Activated T-helper 1 cell treated with anti-CD3 and anti-CD28 coated beads, Interleukin-12 subunit alpha, Interleukin-12 subunit beta, Interleukin-2, Interleukin-4 antibody, amounts not matched to agents 30 ng/mL and 10 ng/mL and 1 ng/mL, durations not matched to agents 14 hours and 24 hours and 36 hours (primary cell): ENCODE measurements around the gene CADPS2. TPM values are rescaled to one million over a fixed set of nuclear protein-coding genes. Genes with fewer than 3 reads are reported as not detected.
"Not testable (repeated sequence)": the region's sequence is repeated elsewhere in the genome, so short reads cannot be mapped to it uniquely, and the experiment has no call there.

Source experiments
- DNase-seq: peaks from one replicate; pipeline ENCODE4 v3.0.0; 2021; ENCODE audit warnings: low spot score
- H3K27ac Mint-ChIP-seq: one replicate; pipeline ENCODE4 v1.8.0; 2021; ENCODE audit warnings: mild to moderate bottlenecking, mixed read lengths
- H3K27me3 Mint-ChIP-seq: one replicate; pipeline ENCODE4 v1.8.0; 2022; ENCODE audit warnings: mild to moderate bottlenecking, moderate library complexity, mixed read lengths; ENCODE audit not compliant: insufficient read depth
- H3K36me3 Mint-ChIP-seq: one replicate; pipeline ENCODE4 v1.8.0; 2021; ENCODE audit warnings: low read depth, mixed read lengths
- H3K4me1 Mint-ChIP-seq: one replicate; pipeline ENCODE4 v1.8.0; 2021; ENCODE audit warnings: low read depth, mixed read lengths
- H3K4me3 Mint-ChIP-seq: one replicate; pipeline ENCODE4 v1.8.0; 2021; ENCODE audit warnings: mild to moderate bottlenecking, moderate library complexity, mixed read lengths
- H3K9me3 Mint-ChIP-seq: one replicate; pipeline ENCODE4 v1.8.0; 2021; ENCODE audit warnings: mixed read lengths
- intact Hi-C: fragments of 100-400 bp; cut with micrococcal nuclease; formaldehyde crosslinking; loops from one replicate; pipeline ENCODE4 v1.15.1; 2024
- total RNA-seq: library from RNA; stranded (reverse); gene quantifications from 2 replicates; pipeline ENCODE4 v1.2.3, GENCODE V29; 2022

The CADPS2 gene
- total RNA-seq, 1 donor from 2014 or later, result not detected

- peak overlapping the region; percentile 10 for H3K27ac Mint-ChIP-seq
Observed at GRCh38 chr7:122302761-122303530, 583.3 kb downstream of the CADPS2 start.

GRCh38 chr7:122301858-122302760, 584.2 kb downstream of the CADPS2 start:
- H3K36me3 Mint-ChIP-seq, result no peaks in the 10 kb centered on the region
- intact Hi-C loops, result loop anchor here (1.0 to 10.0 kb wide), 3 partner anchors 8 to 1733 kb away; partner anchors contain the start of gene TMEM229A
- DNase-seq, result no peak
- H3K9me3 Mint-ChIP-seq, result peaks cover 3% of the 10 kb centered on the region
- H3K4me1 Mint-ChIP-seq, result no peaks in the 10 kb centered on the region
- no peak overlapping the region for H3K27ac Mint-ChIP-seq
- H3K27me3 Mint-ChIP-seq, result peaks cover 72% of the 10 kb centered on the region
- H3K4me3 Mint-ChIP-seq, result no peak overlapping the region

More at GRCh38 chr7:122302761-122303530, 583.3 kb downstream of the CADPS2 start:
- intact Hi-C loops, result loop anchor here (1.0 to 10.0 kb wide), 3 partner anchors 7 to 1732 kb away; partner anchors contain the start of gene TMEM229A
- no peak for DNase-seq
- no peaks in the 10 kb centered on the region for H3K4me1 Mint-ChIP-seq
- H3K27me3 Mint-ChIP-seq, result peaks cover 77% of the 10 kb centered on the region
- H3K9me3 Mint-ChIP-seq, result peaks cover 3% of the 10 kb centered on the region
- H3K4me3 Mint-ChIP-seq, result no peak overlapping the region
- H3K36me3 Mint-ChIP-seq, result no peaks in the 10 kb centered on the region

DNA sequence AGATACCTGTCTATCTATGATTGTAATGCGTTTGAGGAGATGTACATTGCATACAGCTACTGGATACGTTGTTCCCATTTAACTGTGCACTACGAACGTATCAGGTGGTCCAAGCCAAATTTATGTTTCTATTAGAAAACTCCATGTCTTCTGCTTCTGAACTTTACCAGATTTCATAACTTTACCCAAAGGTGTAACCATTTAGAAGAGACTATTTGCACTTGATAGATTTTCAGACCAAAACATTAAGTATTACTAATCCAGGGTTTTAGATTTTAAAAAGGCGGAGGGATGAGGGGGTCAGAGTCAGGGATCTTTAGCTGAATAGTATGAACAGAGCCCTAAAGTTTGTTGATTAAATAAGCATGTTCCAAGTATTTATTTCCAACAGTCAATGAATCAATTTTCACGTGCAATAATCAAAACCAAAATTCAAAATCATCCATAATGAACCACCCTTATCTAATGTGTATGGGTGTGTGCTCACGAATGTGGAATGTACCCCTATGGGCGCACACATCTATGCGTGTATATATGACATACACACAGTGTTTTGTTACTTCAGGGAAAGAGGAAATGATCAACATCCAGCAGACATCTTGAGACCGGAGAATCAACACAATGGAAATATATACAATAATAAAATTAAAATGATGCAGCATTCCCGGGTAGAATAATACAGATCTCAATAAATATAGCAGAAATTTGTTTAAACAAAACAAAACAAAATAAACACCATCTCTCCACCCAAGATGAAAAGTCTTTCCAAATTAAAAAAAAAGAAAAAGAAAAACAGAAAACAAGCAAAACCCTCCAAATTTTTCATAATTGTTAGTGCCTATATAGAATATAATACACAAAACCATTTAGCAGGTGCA, 585.1 kb downstream of the CADPS2 start:
- no peak overlapping the region for H3K4me3 Mint-ChIP-seq
- no peaks in the 10 kb centered on the region for H3K36me3 Mint-ChIP-seq
- no peak overlapping the region for H3K27ac Mint-ChIP-seq
- H3K27me3 Mint-ChIP-seq, result peaks cover 65% of the 10 kb centered on the region
- peaks cover 3% of the 10 kb centered on the region for H3K9me3 Mint-ChIP-seq
- no peaks in the 10 kb centered on the region for H3K4me1 Mint-ChIP-seq
- DNase-seq, result no peak
- intact Hi-C loops, result loop anchor here (10.0 kb wide), 1 partner anchor 1734 kb away; the partner anchor contains the start of gene TMEM229A

GRCh38 chr7:122300211-122300932, 585.9 kb downstream of the CADPS2 start:
- Mint-ChIP-seq H3K4me1 (no peaks in the 10 kb centered on the region), H3K27me3 (peaks cover 60% of the 10 kb centered on the region), H3K4me3 (no peak overlapping the region), H3K36me3 (no peaks in the 10 kb centered on the region), H3K9me3 (peaks cover 3% of the 10 kb centered on the region), H3K27ac (no peak overlapping the region)
- intact Hi-C loops, result loop anchor here (10.0 kb wide), 1 partner anchor 1734 kb away; the partner anchor contains the start of gene TMEM229A
- DNase-seq, result no peak

GRCh38 chr7:122299624-122300210, 586.5 kb downstream of the CADPS2 start:
- H3K27me3 Mint-ChIP-seq, result peaks cover 55% of the 10 kb centered on the region
- H3K9me3 Mint-ChIP-seq, result peaks cover 3% of the 10 kb centered on the region
- no peaks in the 10 kb centered on the region for H3K4me1 Mint-ChIP-seq
- H3K4me3 Mint-ChIP-seq, result no peak overlapping the region
- DNase-seq, result no peak
- no peaks in the 10 kb centered on the region for H3K36me3 Mint-ChIP-seq
- H3K27ac Mint-ChIP-seq, result no peak overlapping the region
- intact Hi-C loops, result loop anchor here (10.0 kb wide), 1 partner anchor 1735 kb away; the partner anchor contains the start of gene TMEM229A

- no peak for DNase-seq
- no peak overlapping the region for H3K4me3 Mint-ChIP-seq
- peaks cover 46% of the 10 kb centered on the region for H3K27me3 Mint-ChIP-seq
- no peak overlapping the region for H3K27ac Mint-ChIP-seq
- no peaks in the 10 kb centered on the region for H3K4me1 Mint-ChIP-seq
- H3K36me3 Mint-ChIP-seq, result no peaks in the 10 kb centered on the region
- intact Hi-C loops, result no loop called here
- no peaks in the 10 kb centered on the region for H3K9me3 Mint-ChIP-seq
Observed at GRCh38 chr7:122298618-122299017, 587.6 kb downstream of the CADPS2 start.

- no peak for DNase-seq
- Mint-ChIP-seq H3K27me3 (peaks cover 42% of the 10 kb centered on the region), H3K27ac (no peak overlapping the region), H3K4me3 (no peak overlapping the region), H3K9me3 (no peaks in the 10 kb centered on the region), H3K4me1 (no peaks in the 10 kb centered on the region), H3K36me3 (no peaks in the 10 kb centered on the region)
- intact Hi-C loops, result no loop called here
Observed at GRCh38 chr7:122298131-122298530, 588.1 kb downstream of the CADPS2 start.

- no peaks in the 10 kb centered on the region for H3K27me3 Mint-ChIP-seq
- H3K27ac Mint-ChIP-seq, result no peak overlapping the region
- H3K4me3 Mint-ChIP-seq, result no peak overlapping the region
- no peaks in the 10 kb centered on the region for H3K9me3 Mint-ChIP-seq
- H3K4me1 Mint-ChIP-seq, result no peaks in the 10 kb centered on the region
- intact Hi-C loops, result no loop called here
- no peaks in the 10 kb centered on the region for H3K36me3 Mint-ChIP-seq
- no peak for DNase-seq
Observed at GRCh38 chr7:122291189-122291588, 595.1 kb downstream of the CADPS2 start.

DNA sequence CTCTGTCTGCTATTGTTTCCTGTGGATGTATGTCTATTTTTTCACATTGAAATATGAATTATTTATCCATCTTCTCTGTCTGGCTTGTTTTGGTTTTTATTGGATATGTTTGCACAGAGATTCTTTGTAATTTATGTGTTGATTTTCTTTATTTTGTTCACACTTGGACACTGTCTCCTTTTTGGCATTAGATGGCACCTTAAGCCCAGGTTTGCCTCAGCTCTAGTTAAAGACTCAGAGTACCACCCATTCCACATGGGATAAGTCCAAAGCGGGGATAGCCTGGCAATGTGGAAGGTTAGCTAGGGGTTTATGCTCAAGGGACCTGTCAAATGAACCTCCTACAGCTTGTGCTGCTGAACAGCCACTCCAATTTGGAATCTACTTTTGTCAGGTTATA, 595.8 kb downstream of the CADPS2 start:
- Mint-ChIP-seq H3K4me3 (no peak overlapping the region), H3K36me3 (no peaks in the 10 kb centered on the region), H3K27me3 (no peaks in the 10 kb centered on the region), H3K27ac (no peak overlapping the region), H3K9me3 (peaks cover 1% of the 10 kb centered on the region), H3K4me1 (no peaks in the 10 kb centered on the region)
- intact Hi-C loops, result no loop called here
- DNase-seq, result no peak

DNA sequence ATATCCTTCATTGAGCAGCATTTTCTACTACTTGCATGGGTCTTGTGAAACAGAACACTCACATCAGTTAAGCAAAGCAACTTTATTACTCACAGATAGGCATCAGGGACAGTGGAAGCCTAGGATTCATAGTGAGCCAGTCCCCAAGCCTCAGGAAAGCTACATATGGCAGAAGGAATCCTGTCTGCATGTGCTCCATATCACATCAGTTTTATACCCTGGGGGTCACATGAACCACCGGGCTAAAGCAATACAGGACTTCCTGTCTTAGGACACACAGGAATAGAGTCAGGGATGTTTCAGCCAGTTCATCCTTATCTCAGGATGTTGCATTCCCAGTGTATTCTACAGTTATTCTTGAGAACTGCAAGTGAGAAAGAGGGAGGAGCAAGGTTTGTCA, 596.8 kb downstream of the CADPS2 start:
- no peak for DNase-seq
- Mint-ChIP-seq H3K4me3 (no peak overlapping the region), H3K36me3 (no peaks in the 10 kb centered on the region), H3K27me3 (no peaks in the 10 kb centered on the region), H3K27ac (no peak overlapping the region), H3K4me1 (no peaks in the 10 kb centered on the region), H3K9me3 (peaks cover 3% of the 10 kb centered on the region)
- intact Hi-C loops, result no loop called here

DNA sequence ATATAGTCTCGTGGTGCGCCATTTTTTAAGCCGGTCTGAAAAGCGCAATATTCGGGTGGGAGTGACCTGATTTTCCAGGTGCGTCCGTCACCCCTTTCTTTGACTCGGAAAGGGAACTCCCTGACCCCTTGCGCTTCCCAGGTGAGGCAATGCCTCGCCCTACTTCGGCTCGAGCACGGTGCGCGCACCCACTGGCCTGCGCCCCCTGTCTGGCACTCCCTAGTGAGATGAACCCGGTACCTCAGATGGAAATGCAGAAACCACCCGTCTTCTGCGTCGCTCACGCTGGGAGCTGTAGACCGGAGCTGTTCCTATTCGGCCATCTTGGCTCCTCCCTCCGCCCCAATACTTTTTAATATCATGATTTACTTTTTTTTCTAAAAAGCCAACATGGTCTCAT, 601.7 kb downstream of the CADPS2 start:
- DNase-seq, H3K36me3 Mint-ChIP-seq, H3K4me3 Mint-ChIP-seq, H3K27ac Mint-ChIP-seq, H3K27me3 Mint-ChIP-seq, H3K4me1 Mint-ChIP-seq, H3K9me3 Mint-ChIP-seq, intact Hi-C loops: not testable (repeated sequence)
